Neural crest cell (in vitro differentiated cells): ENCODE results near the gene ESRP2. TPM values are rescaled to one million over a fixed set of nuclear protein-coding genes. Genes with fewer than 3 reads are reported as not detected.

Source experiments
- DNase-seq: peaks from one replicate; pipeline ENCODE4 v3.0.0; 2021; ENCODE audit warnings: low read depth, mixed read lengths, low spot score
- H3K27ac Mint-ChIP-seq: one replicate; pipeline ENCODE4 v1.8.0; 2021; ENCODE audit warnings: mild to moderate bottlenecking, mixed read lengths; ENCODE audit not compliant: unreplicated experiment
- H3K27me3 Mint-ChIP-seq: 2 replicates; pipeline ENCODE4 v1.8.0; 2021; ENCODE audit warnings: low read depth, mild to moderate bottlenecking, mixed read lengths
- H3K36me3 Mint-ChIP-seq: 2 replicates; pipeline ENCODE4 v1.8.0; 2021; ENCODE audit warnings: low read depth, mild to moderate bottlenecking, mixed read lengths
- H3K4me1 Mint-ChIP-seq: 2 replicates; pipeline ENCODE4 v1.8.0; 2021; ENCODE audit warnings: mixed read lengths
- H3K4me3 Mint-ChIP-seq: one replicate; pipeline ENCODE4 v1.8.0; 2021; ENCODE audit warnings: mild to moderate bottlenecking, mixed read lengths
- H3K9me3 Mint-ChIP-seq: 2 replicates; pipeline ENCODE4 v1.8.0; 2021; ENCODE audit warnings: mixed read lengths
- total RNA-seq: library from RNA; stranded (reverse); gene quantifications from 2 replicates; pipeline ENCODE4 v1.2.1, GENCODE V29; 2021
- TF ChIP-seq, protein P1 (sequence below): fragments of 200-600 bp; sonication (generic); conservative IDR thresholded peaks from 2 replicates; pipeline ENCODE4 v1.5.0; 2021; ENCODE audit warnings: antibody characterized with exemption, mild to moderate bottlenecking

The ESRP2 gene
- total RNA-seq, 1 donor from 2014 or later: 0.23 TPM

DNA sequence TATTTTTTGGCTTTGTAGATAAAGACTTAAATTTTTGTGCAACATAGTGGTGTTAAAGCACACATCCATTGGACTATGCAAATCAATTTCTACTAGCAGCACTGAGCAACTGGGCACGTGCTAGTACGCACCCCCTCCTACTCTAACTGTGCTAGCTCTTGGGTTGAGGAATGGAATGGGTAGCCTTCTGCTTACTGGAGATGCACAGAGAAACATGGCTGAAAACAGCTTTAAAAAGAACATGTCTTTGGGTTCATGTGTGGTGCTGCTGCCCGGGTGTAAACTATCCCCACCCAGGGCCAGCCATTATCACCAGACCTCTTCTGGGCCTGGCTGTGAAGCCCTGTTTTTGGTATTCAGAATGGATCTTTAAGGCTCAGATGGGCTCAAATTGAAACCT, 7.3 kb downstream of the ESRP2 start:
- no peaks in the 10 kb centered on the region for H3K9me3 Mint-ChIP-seq
- H3K36me3 Mint-ChIP-seq: no peaks in the 10 kb centered on the region
- peaks cover 12% of the 10 kb centered on the region for H3K27me3 Mint-ChIP-seq
- H3K27ac Mint-ChIP-seq: no peak overlapping the region
- no peak for DNase-seq
- TF ChIP-seq, protein P1, sequence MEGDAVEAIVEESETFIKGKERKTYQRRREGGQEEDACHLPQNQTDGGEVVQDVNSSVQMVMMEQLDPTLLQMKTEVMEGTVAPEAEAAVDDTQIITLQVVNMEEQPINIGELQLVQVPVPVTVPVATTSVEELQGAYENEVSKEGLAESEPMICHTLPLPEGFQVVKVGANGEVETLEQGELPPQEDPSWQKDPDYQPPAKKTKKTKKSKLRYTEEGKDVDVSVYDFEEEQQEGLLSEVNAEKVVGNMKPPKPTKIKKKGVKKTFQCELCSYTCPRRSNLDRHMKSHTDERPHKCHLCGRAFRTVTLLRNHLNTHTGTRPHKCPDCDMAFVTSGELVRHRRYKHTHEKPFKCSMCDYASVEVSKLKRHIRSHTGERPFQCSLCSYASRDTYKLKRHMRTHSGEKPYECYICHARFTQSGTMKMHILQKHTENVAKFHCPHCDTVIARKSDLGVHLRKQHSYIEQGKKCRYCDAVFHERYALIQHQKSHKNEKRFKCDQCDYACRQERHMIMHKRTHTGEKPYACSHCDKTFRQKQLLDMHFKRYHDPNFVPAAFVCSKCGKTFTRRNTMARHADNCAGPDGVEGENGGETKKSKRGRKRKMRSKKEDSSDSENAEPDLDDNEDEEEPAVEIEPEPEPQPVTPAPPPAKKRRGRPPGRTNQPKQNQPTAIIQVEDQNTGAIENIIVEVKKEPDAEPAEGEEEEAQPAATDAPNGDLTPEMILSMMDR: no peak
- no peak overlapping the region for H3K4me3 Mint-ChIP-seq
- no peaks in the 10 kb centered on the region for H3K4me1 Mint-ChIP-seq

DNA sequence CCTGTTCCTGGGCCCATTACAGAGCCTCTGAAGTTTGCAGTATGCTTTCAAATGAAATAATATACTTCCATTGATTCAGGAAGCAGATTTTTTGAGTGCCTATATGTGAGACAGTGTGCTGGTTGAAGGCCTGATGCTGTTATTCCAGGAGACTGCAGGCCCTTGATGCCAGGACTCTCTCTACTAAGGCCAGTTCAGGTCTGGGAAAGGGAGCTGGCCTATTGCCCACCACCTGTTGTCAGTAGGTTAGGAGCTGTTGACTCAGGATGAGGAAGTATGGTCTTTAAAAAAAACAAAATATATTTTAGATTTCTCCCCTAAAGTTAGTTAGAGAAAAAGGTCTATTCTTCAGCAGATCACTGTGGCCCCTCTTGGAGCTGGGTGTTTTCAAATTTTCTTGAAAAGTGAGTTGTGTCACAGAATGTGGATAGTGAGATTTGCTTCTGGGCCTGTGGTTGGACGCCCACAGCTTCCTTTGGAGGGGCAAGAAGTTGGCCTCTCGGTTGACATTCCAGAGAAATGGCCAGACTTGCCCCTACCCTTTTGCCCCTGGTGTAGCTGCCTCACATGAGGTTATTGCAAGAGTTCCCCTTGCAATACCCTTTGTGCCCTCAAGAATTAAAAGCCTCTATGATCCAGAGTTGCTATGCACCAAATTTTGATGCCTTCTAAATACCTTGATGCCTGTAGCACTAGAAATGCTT, 7.9 kb downstream of the ESRP2 start:
- H3K4me3 Mint-ChIP-seq: no peak overlapping the region

DNA sequence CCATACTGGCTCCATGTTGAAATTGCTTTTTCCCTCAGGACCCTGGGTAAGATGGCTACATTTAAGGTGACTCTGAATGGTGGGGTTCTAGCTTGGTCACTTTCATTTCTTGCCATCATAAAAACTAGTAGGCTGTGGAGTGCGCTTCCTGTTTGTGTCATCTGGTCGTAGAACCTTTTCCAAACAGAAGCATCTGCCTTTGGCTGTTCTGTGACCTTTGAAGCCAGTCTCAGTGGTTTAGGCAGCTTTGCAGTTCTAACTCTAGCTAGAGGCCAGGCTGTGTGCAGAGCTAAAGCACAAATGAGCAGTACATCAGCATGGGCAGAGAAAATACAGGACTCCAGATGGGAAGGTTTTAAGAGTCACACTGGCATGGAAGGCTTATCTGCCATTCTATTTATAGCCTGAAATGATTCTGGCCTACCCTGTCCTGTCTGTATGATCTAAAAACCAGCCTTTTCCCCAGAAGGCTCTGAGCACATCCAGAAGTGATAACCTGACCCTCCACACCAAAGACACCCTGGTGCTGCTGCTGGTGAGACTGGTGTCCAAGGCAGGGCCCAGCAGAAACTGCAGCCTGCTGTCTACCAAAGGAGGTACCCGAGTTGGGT, 8.6 kb downstream of the ESRP2 start:
- H3K9me3 Mint-ChIP-seq: no peaks in the 10 kb centered on the region
- H3K36me3 Mint-ChIP-seq: no peaks in the 10 kb centered on the region
- no peaks in the 10 kb centered on the region for H3K4me1 Mint-ChIP-seq
- no peak overlapping the region for H3K27ac Mint-ChIP-seq
- H3K4me3 Mint-ChIP-seq: no peak overlapping the region
- DNase-seq: no peak
- TF ChIP-seq, protein P1: no peak
- no peaks in the 10 kb centered on the region for H3K27me3 Mint-ChIP-seq

More for the DNA sequence above, 7.9 kb downstream of the ESRP2 start:
- Mint-ChIP-seq H3K27ac (no peak overlapping the region), H3K9me3 (no peaks in the 10 kb centered on the region), H3K4me1 (no peaks in the 10 kb centered on the region), H3K36me3 (no peaks in the 10 kb centered on the region), H3K27me3 (peaks cover 6% of the 10 kb centered on the region)
- TF ChIP-seq, protein P1: peak; percentile 36
- DNase-seq: no peak

DNA sequence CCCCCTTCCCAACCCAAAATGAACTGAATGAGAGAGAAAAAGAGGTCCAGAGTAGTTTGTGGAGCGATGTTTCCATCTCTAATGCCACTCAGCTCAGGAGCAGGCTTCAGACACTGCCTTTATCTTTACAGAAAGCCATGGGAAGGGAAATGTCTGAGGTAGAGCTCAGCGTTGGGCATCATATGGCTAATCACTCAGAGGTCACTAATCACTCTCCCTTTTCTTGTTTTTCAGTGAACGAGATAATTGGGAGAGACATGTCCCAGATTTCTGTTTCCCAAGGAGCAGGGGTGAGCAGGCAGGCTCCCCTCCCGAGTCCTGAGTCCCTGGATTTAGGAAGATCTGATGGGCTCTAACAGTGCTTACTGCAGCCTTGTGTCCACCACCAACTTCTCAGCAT, 9.8 kb downstream of the ESRP2 start:
- Mint-ChIP-seq H3K9me3 (no peaks in the 10 kb centered on the region), H3K27me3 (no peaks in the 10 kb centered on the region), H3K27ac (no peak overlapping the region), H3K4me3 (no peak overlapping the region), H3K36me3 (no peaks in the 10 kb centered on the region), H3K4me1 (peaks cover 5% of the 10 kb centered on the region)
- DNase-seq: no peak
- TF ChIP-seq, protein P1: no peak

DNA sequence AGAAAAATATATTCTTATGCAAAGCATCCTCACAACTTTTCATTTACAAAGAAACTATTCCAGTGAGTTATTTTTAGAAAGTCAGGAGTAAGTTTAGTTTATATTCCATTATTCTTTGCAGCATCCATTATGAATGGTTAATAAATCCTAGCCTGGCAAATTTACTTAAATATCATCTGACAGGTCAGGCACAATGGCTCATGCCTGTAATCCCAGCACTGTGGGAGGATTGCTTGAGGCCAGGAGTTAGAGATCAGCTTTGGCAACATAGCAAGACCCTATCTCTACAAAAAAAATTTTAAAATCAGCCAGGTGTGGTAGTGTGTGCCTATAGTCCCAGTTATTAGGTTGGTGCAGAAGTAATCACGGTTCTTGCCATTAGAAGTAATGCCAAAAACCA, 12.9 kb downstream of the ESRP2 start:
- H3K27me3 Mint-ChIP-seq: no peaks in the 10 kb centered on the region
- no peaks in the 10 kb centered on the region for H3K9me3 Mint-ChIP-seq
- no peak overlapping the region for H3K27ac Mint-ChIP-seq
- H3K4me1 Mint-ChIP-seq: peaks cover 16% of the 10 kb centered on the region
- no peaks in the 10 kb centered on the region for H3K36me3 Mint-ChIP-seq
- TF ChIP-seq, protein P1: no peak
- DNase-seq: no peak
- H3K4me3 Mint-ChIP-seq: no peak overlapping the region
